NCI-H1105 (cell line): Measurements from ENCODE around the gene LCE2B.

ENCODE experiments used
- DNase-seq: peaks from one replicate; lab custom pipeline; 2025; lab: John Stamatoyannopoulos, UW

LCE2B gene

GRCh38 chr1:152735648-152736047 is 49.7 kb downstream of the LCE2B start:
- DNase-seq: no peak
